Measurements from ENCODE around the gene PDE4D.

GRCh38 chr5:59095480-59095879, 798.0 kb downstream of the PDE4D start:
- TF ChIP-seq EZH2 (IDR thresholded peaks at IDR 0.05; ENCODE audit: insufficient read depth, poor library complexity, severe bottlenecking) (no peak), EZH2phosphoT487 (IDR thresholded peaks at IDR 0.05; ENCODE audit: insufficient read depth, low read depth) (no peak)

Measured in GM23248 (cell line).